MM.1S (cell line): ENCODE results near the gene OPTN.

Experiments
- DNase-seq: peaks from one replicate; pipeline ENCODE4 v3.0.0-alpha.2; 2015
- H2AFZ ChIP-seq: fragments of 300-600 bp; sonication (generic); 2 replicates; pipeline ENCODE4 v1.6.0; 2016; ENCODE audit warnings: antibody characterized with exemption, low read length
- H3F3A ChIP-seq: fragments of 300-600 bp; sonication (generic); 2 replicates; pipeline ENCODE4 v1.6.1; 2016; ENCODE audit warnings: mild to moderate bottlenecking, antibody characterized with exemption, low read length, moderate library complexity, mixed read lengths; ENCODE audit not compliant: insufficient read depth
- H3K27ac ChIP-seq: fragments of 300-600 bp; sonication (generic); 2 replicates; pipeline ENCODE4 v1.5.1; 2016; ENCODE audit warnings: mild to moderate bottlenecking, low read length
- H3K27me3 ChIP-seq: fragments of 300-600 bp; sonication (generic); replicated peaks from 2 replicates; pipeline ENCODE4 v1.6.0; 2016; ENCODE audit warnings: low read length; ENCODE audit not compliant: insufficient read depth
- H3K36me3 ChIP-seq: fragments of 300-600 bp; sonication (generic); replicated peaks from 2 replicates; pipeline ENCODE4 v1.6.1; 2016; ENCODE audit warnings: mild to moderate bottlenecking, low read length, mixed read lengths; ENCODE audit not compliant: insufficient read depth
- H3K4me1 ChIP-seq: fragments of 300-600 bp; sonication (generic); 2 replicates; pipeline ENCODE4 v1.6.1; 2016; ENCODE audit warnings: low read length, mixed read lengths
- H3K4me2 ChIP-seq: fragments of 300-600 bp; sonication (generic); 2 replicates; pipeline ENCODE4 v1.6.0; 2016; ENCODE audit warnings: low read depth, low read length
- H3K4me3 ChIP-seq: fragments of 300-600 bp; sonication (generic); 2 replicates; pipeline ENCODE4 v1.5.1; 2016; ENCODE audit warnings: low read length, mixed read lengths
- H3K79me2 ChIP-seq: fragments of 300-600 bp; sonication (generic); 2 replicates; pipeline ENCODE4 v1.6.1; 2016; ENCODE audit warnings: mixed run types, low read length, mixed read lengths
- H3K9ac ChIP-seq: fragments of 300-600 bp; sonication (generic); 2 replicates; pipeline ENCODE4 v1.6.1; 2016; ENCODE audit warnings: low read length, mixed read lengths
- H3K9me2 ChIP-seq: fragments of 300-600 bp; sonication (generic); replicated peaks from 2 replicates; pipeline ENCODE4 v1.6.1; 2016; ENCODE audit warnings: mild to moderate bottlenecking, low read length, mixed read lengths; ENCODE audit not compliant: insufficient read depth
- H3K9me3 ChIP-seq: fragments of 300-600 bp; sonication (generic); replicated peaks from 2 replicates; pipeline ENCODE4 v1.6.1; 2016; ENCODE audit warnings: mild to moderate bottlenecking, low read length, mixed read lengths; ENCODE audit not compliant: insufficient read depth
- H4K20me1 ChIP-seq: fragments of 300-600 bp; sonication (generic); 2 replicates; pipeline ENCODE4 v1.6.1; 2016; ENCODE audit warnings: mild to moderate bottlenecking, low read length, moderate library complexity, mixed read lengths; ENCODE audit not compliant: insufficient read depth
- CTCF ChIP-seq: fragments of 300-600 bp; sonication (generic); IDR thresholded peaks from 2 replicates; pipeline ENCODE4 v1.5.1; 2016; ENCODE audit warnings: antibody characterized with exemption, low read length, mixed read lengths
- EZH2 ChIP-seq: fragments of 300-600 bp; sonication (generic); optimal IDR thresholded peaks from 2 replicates; pipeline ENCODE3; 2017; ENCODE audit warnings: low read depth, mild to moderate bottlenecking, antibody characterized with exemption, low read length, mixed read lengths
- EZH2phosphoT487 ChIP-seq: fragments of 300-600 bp; sonication (generic); IDR thresholded peaks from 2 replicates; pipeline ENCODE4 v1.6.1; 2018; ENCODE audit warnings: antibody characterized with exemption, low read length

OPTN gene

GRCh38 chr10:13087601-13087985 lies 12.4 kb upstream of the OPTN start:
- Histone ChIP-seq H3K27me3 (no peaks in the 10 kb centered on the region), H3K4me3 (no peak overlapping the region), H3K9me2 (no peaks in the 10 kb centered on the region), H3K27ac (no peak overlapping the region), H3K9ac (no peak overlapping the region), H3K4me1 (no peaks in the 10 kb centered on the region), H2AFZ (no peak overlapping the region), H3K79me2 (no peaks in the 10 kb centered on the region), H3K36me3 (no peaks in the 10 kb centered on the region), H3F3A (no peaks in the 10 kb centered on the region), H4K20me1 (no peaks in the 10 kb centered on the region), H3K9me3 (no peaks in the 10 kb centered on the region), H3K4me2 (no peak overlapping the region)
- TF ChIP-seq EZH2phosphoT487: no peak
- no peak for TF ChIP-seq EZH2
- no peak for TF ChIP-seq CTCF
- DNase-seq: no peak

- no peaks in the 10 kb centered on the region for H3K9me3 ChIP-seq
Measured at GRCh38 chr10:13087986-13088618, 11.9 kb upstream of the OPTN start.

DNA sequence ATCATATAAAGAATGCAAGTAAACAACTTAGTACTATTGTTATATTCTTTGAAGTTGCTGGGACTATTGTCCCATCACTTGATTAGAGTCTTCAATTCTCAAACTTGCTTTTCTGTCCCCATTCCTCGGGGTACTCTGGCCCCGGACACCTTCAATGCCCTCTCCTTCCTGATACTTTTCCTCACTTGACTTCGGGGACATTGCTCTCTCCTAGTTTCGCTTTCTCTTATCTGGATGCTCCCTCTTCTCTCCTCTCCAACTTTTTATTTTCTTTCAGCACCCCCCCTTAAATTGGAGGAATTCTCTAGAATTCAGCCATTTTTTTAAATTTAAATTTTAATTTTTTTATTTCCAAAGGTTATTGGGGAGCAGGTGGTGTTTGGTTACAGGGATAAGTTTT lies 10.6 kb upstream of the OPTN start:
- Histone ChIP-seq H3K27ac (no peak overlapping the region), H4K20me1 (no peaks in the 10 kb centered on the region), H3K27me3 (no peaks in the 10 kb centered on the region), H3K79me2 (no peaks in the 10 kb centered on the region), H3K36me3 (no peaks in the 10 kb centered on the region), H3K9ac (no peak overlapping the region), H2AFZ (no peak overlapping the region), H3K9me3 (no peaks in the 10 kb centered on the region), H3K4me3 (no peak overlapping the region), H3F3A (no peaks in the 10 kb centered on the region), H3K9me2 (no peaks in the 10 kb centered on the region), H3K4me1 (no peaks in the 10 kb centered on the region), H3K4me2 (no peak overlapping the region)
- DNase-seq: no peak
- no peak for TF ChIP-seq EZH2phosphoT487

More at GRCh38 chr10:13087986-13088618, 11.9 kb upstream of the OPTN start:
- H3K27ac ChIP-seq: no peak overlapping the region
- TF ChIP-seq CTCF: no peak
- no peak for TF ChIP-seq EZH2phosphoT487
- TF ChIP-seq EZH2: no peak
- no peaks in the 10 kb centered on the region for H3K27me3 ChIP-seq
- H3K9me2 ChIP-seq: no peaks in the 10 kb centered on the region
- no peaks in the 10 kb centered on the region for H3F3A ChIP-seq
- no peak overlapping the region for H3K4me2 ChIP-seq
- H3K4me3 ChIP-seq: no peak overlapping the region
- no peaks in the 10 kb centered on the region for H4K20me1 ChIP-seq
- no peak for DNase-seq
- H3K79me2 ChIP-seq: no peaks in the 10 kb centered on the region
- H3K36me3 ChIP-seq: no peaks in the 10 kb centered on the region
- no peak overlapping the region for H2AFZ ChIP-seq
- no peaks in the 10 kb centered on the region for H3K4me1 ChIP-seq
- H3K9ac ChIP-seq: no peak overlapping the region

DNA sequence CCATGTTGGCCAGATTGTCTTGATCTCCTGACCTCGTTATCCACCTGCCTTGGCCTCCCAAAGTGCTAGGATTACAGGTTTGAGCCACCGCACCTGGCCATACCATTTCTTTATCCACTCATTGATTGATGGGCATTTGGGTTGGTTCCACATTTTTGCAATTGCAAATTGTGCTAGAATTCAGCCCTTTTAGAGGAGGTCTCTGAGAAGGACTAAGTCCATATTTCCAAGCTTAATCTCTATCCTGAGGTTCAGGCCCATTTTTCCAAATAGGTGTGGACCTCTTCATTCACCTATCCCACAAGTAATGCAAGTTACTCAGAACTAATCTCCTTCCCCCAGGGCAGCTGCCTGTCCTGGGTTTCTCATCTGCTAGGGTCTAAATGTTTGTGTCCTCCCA lies 9.7 kb upstream of the OPTN start:
- H3K4me3 ChIP-seq: no peak overlapping the region
- no peaks in the 10 kb centered on the region for H3F3A ChIP-seq
- H4K20me1 ChIP-seq: no peaks in the 10 kb centered on the region
- no peaks in the 10 kb centered on the region for H3K4me1 ChIP-seq
- H3K36me3 ChIP-seq: no peaks in the 10 kb centered on the region
- H3K9me3 ChIP-seq: no peaks in the 10 kb centered on the region
- H3K9me2 ChIP-seq: no peaks in the 10 kb centered on the region
- H3K4me2 ChIP-seq: no peak overlapping the region
- TF ChIP-seq EZH2phosphoT487 (no peak), CTCF (no peak), EZH2 (no peak)
- no peaks in the 10 kb centered on the region for H3K27me3 ChIP-seq
- H3K9ac ChIP-seq: no peak overlapping the region
- no peaks in the 10 kb centered on the region for H3K79me2 ChIP-seq
- no peak overlapping the region for H2AFZ ChIP-seq
- DNase-seq: no peak
- H3K27ac ChIP-seq: no peak overlapping the region
